Brain microvascular endothelial cell (primary cell): Measurements from ENCODE around the gene STEAP3.

Experiments used
- DNase-seq: peaks from one replicate; pipeline ENCODE4 v3.0.0-alpha.2; 2020
- H3K27ac ChIP-seq: fragments of 250-450 bp; sonication (Bioruptor Pico); 2 replicates; pipeline ENCODE4 v1.5.1; 2020; ENCODE audit warnings: mild to moderate bottlenecking, moderate library complexity
- H3K27me3 ChIP-seq: fragments of 250-450 bp; sonication (Bioruptor Pico); replicated peaks from 2 replicates; pipeline ENCODE4 v1.5.1; 2020; ENCODE audit warnings: mild to moderate bottlenecking
- H3K36me3 ChIP-seq: fragments of 250-450 bp; sonication (Bioruptor Pico); replicated peaks from 2 replicates; pipeline ENCODE4 v1.5.1; 2020; ENCODE audit warnings: mild to moderate bottlenecking
- H3K4me3 ChIP-seq: 2 replicates; pipeline ENCODE4 v1.5.1; 2011; ENCODE audit warnings: low read depth, mild to moderate bottlenecking, control low read depth, low read length, moderate library complexity
- in situ Hi-C: cut with HindIII; loops from 2 replicates; pipeline ENCODE4 v1.10.0; 2017; ENCODE audit warnings: low sequenced_read_pairs, low pct_ligation_motif_present
- TF ChIP-seq, protein P1 (sequence below): IDR thresholded peaks from 2 replicates; pipeline ENCODE4 v1.5.1; 2011; ENCODE audit warnings: low read depth, mild to moderate bottlenecking, moderate library complexity, low read length, control low read depth, inconsistent platforms; ENCODE audit errors: missing control alignments

STEAP3 gene

DNA sequence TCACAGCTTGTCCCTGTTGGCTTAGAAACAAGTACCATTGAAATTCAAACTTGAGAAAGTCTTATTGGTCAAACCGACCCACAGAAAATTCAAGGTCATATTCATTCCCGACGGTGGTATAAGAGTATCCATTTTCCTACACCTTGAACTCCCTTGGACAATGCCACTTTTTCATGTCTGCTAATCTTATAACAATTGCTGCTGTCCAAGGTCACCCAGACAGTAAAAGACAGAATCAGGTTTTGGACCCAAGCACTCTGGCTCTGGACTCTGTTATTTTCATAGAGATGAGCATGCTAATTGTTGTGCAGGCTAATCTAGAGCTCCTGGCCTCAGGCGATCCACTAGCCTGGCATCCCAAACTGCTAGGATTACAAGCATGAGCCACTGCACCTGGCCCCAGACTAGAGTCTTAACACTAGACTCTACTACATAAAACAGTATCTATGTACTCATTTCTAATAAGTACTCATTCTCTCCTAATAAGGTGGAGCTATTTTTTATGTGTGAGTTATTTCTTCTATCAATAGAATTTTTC, 85.2 kb downstream of the STEAP3 start:
- no peaks in the 10 kb centered on the region for H3K36me3 ChIP-seq
- H3K4me3 ChIP-seq: no peak overlapping the region
- in situ Hi-C loops: no loop called here
- TF ChIP-seq, protein P1, sequence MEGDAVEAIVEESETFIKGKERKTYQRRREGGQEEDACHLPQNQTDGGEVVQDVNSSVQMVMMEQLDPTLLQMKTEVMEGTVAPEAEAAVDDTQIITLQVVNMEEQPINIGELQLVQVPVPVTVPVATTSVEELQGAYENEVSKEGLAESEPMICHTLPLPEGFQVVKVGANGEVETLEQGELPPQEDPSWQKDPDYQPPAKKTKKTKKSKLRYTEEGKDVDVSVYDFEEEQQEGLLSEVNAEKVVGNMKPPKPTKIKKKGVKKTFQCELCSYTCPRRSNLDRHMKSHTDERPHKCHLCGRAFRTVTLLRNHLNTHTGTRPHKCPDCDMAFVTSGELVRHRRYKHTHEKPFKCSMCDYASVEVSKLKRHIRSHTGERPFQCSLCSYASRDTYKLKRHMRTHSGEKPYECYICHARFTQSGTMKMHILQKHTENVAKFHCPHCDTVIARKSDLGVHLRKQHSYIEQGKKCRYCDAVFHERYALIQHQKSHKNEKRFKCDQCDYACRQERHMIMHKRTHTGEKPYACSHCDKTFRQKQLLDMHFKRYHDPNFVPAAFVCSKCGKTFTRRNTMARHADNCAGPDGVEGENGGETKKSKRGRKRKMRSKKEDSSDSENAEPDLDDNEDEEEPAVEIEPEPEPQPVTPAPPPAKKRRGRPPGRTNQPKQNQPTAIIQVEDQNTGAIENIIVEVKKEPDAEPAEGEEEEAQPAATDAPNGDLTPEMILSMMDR: no peak
- no peak for DNase-seq
- no peak overlapping the region for H3K27ac ChIP-seq
- no peaks in the 10 kb centered on the region for H3K27me3 ChIP-seq

GRCh38 chr2:119311371-119311770, 87.7 kb downstream of the STEAP3 start:
- Histone ChIP-seq H3K27ac (no peak overlapping the region), H3K27me3 (no peaks in the 10 kb centered on the region), H3K4me3 (no peak overlapping the region), H3K36me3 (no peaks in the 10 kb centered on the region)
- in situ Hi-C loops: no loop called here
- DNase-seq: no peak
- TF ChIP-seq, protein P1: no peak

DNA sequence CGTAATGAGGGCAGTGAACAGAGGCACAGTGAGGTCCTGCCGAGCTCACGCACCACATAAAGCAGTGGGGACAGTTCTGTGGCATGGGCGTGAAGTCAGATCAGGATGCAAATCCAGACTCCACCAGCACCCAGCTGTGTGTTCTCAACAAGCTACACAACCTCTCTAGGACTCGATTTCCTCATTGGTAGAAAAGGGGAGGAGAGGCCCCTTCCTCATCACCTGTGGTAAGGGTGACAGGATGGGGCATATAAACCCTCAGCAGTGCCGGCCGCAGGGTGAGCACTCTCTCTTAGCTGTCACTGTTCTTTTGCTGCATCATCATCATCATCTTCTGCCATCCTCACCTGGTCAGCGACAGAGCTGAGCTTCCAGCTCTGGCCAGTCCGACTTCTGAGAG, 88.2 kb downstream of the STEAP3 start:
- no peaks in the 10 kb centered on the region for H3K36me3 ChIP-seq
- TF ChIP-seq, protein P1: no peak
- H3K4me3 ChIP-seq: no peak overlapping the region
- H3K27ac ChIP-seq: no peak overlapping the region
- no peak for DNase-seq
- in situ Hi-C loops: no loop called here
- H3K27me3 ChIP-seq: no peaks in the 10 kb centered on the region
